Smooth muscle cell of trachea (primary cell): ENCODE results near the gene FRG2C. TPM values are rescaled to one million over a fixed set of nuclear protein-coding genes. Genes with fewer than 3 reads are reported as not detected.

ENCODE experiments used
- total RNA-seq: library from RNA; depleted of rRNA; stranded (reverse); fragments of >200 nt; gene quantifications from 2 replicates; pipeline ENCODE4 v1.2.1, GENCODE V29; 2014

Gene FRG2C
- 0.17 TPM in 1 of 2 replicates, not detected in the other for total RNA-seq

DNA sequence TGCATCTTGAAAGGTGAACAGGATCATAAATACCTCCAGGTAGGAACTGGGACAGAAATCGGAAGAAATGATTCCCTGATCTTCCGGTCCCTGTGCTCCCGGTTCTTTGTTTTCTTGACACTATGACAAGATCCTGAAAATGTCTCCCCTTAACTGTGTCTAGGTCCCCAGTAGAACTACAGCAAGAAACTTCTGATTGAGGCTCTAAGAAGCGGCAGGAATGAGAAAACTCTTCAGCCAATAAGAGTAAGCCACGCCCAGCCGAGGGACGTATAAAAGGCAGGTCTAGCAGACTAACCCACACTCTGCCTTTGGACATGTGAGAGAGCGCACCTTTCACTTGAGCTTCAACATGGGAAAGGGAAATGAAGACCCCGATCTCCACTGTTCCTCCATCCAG is at the start of gene FRG2C:
Gene FRG2C, plus strand, starts transcription at position 301 of the 400 bp plus-strand sequence. Its CDS starts 52 bp downstream, at position 353.

Other genes with a start within 250 kb of the FRG2C start
- 16.0 and 20.0 TPM in 2 replicates for gene ZNF717, start 121.2 kb downstream of the FRG2C start, total RNA-seq